Activated B cell treated with CpG ODN at 0.5 μM for 24 hours (primary cell): ENCODE results near the gene SSTR1. TPM values are rescaled to one million over a fixed set of nuclear protein-coding genes. Genes with fewer than 3 reads are reported as not detected.

Experiments used
- ATAC-seq: fragments of 200-7000 bp; cut with Tn5 transposase; one replicate; pipeline ENCODE4 v1.10.0; 2021; ENCODE audit warnings: low read depth, mild to moderate bottlenecking, moderate library complexity
- CTCF ChIA-PET: fragments of 350-600 bp; sonication (Branson Sonifier 250); formaldehyde crosslinking; loops from one replicate; lab custom pipeline; 2021; ENCODE audit warnings: antibody characterized with exemption; lab: Charles Lee
- POLR2A ChIA-PET: fragments of 350-600 bp; sonication (Branson Sonifier 250); formaldehyde crosslinking; loops from one replicate; lab custom pipeline; 2021; ENCODE audit warnings: antibody characterized with exemption; lab: Charles Lee
- DNase-seq: peaks from one replicate; pipeline ENCODE4 v3.0.0; 2022
- H3K27ac Mint-ChIP-seq: one replicate; pipeline ENCODE4 v1.8.0; 2020; ENCODE audit warnings: mixed read lengths
- H3K27me3 Mint-ChIP-seq: one replicate; pipeline ENCODE4 v1.8.0; 2021; ENCODE audit warnings: mixed read lengths
- H3K36me3 Mint-ChIP-seq: one replicate; pipeline ENCODE4 v1.8.0; 2021; ENCODE audit warnings: low read depth, mixed read lengths
- H3K4me1 Mint-ChIP-seq: one replicate; pipeline ENCODE4 v1.8.0; 2021; ENCODE audit warnings: mixed read lengths
- H3K4me3 Mint-ChIP-seq: one replicate; pipeline ENCODE4 v1.8.0; 2020; ENCODE audit warnings: mild to moderate bottlenecking, mixed read lengths
- H3K9me3 Mint-ChIP-seq: one replicate; pipeline ENCODE4 v1.8.0; 2020; ENCODE audit warnings: mixed read lengths
- intact Hi-C: fragments of 100-400 bp; cut with micrococcal nuclease; formaldehyde crosslinking; loops from one replicate; pipeline ENCODE4 v1.15.1; 2024
- total RNA-seq: library from RNA; stranded (reverse); gene quantifications from 2 replicates; pipeline ENCODE4 v1.2.3, GENCODE V29; 2022
- TF ChIP-seq, protein P1 (sequence below): fragments of 200-600 bp; IDR thresholded peaks from one replicate; pipeline ENCODE4 v1.8.0; 2022; ENCODE audit warnings: antibody characterized with exemption, mild to moderate bottlenecking

The SSTR1 gene
- total RNA-seq, 1 donor from 2014 or later: not detected

DNA sequence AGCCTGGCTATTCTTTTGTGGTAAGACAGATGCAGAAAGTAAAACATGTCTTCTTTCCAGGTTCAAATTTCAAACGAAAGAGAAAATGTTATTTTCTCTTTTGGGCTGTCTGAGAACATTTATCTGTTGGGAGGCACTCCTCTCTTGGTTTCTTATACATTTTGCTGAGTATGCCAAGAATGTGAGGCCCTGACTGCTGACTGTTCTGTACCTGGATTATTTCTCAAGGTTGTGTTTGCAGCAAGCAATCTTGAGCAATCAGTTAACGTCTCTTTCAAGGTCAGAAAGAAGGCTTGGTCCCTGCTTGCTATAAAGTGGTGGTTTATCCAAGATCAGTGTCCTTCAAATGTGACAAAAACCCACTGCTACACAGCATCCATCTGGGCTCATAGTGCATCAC lies 9.8 kb downstream of the SSTR1 start:
- Mint-ChIP-seq H3K4me3 (no peak overlapping the region), H3K4me1 (no peaks in the 10 kb centered on the region), H3K9me3 (no peaks in the 10 kb centered on the region), H3K27me3 (peaks cover 3% of the 10 kb centered on the region), H3K27ac (no peak overlapping the region), H3K36me3 (no peaks in the 10 kb centered on the region)
- intact Hi-C loops: no loop called here
- ChIA-PET CTCF (no interaction called here), POLR2A (no interaction called here)
- ATAC-seq (no peak), DNase-seq (no peak)
- TF ChIP-seq, protein P1, sequence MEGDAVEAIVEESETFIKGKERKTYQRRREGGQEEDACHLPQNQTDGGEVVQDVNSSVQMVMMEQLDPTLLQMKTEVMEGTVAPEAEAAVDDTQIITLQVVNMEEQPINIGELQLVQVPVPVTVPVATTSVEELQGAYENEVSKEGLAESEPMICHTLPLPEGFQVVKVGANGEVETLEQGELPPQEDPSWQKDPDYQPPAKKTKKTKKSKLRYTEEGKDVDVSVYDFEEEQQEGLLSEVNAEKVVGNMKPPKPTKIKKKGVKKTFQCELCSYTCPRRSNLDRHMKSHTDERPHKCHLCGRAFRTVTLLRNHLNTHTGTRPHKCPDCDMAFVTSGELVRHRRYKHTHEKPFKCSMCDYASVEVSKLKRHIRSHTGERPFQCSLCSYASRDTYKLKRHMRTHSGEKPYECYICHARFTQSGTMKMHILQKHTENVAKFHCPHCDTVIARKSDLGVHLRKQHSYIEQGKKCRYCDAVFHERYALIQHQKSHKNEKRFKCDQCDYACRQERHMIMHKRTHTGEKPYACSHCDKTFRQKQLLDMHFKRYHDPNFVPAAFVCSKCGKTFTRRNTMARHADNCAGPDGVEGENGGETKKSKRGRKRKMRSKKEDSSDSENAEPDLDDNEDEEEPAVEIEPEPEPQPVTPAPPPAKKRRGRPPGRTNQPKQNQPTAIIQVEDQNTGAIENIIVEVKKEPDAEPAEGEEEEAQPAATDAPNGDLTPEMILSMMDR: no peak

DNA sequence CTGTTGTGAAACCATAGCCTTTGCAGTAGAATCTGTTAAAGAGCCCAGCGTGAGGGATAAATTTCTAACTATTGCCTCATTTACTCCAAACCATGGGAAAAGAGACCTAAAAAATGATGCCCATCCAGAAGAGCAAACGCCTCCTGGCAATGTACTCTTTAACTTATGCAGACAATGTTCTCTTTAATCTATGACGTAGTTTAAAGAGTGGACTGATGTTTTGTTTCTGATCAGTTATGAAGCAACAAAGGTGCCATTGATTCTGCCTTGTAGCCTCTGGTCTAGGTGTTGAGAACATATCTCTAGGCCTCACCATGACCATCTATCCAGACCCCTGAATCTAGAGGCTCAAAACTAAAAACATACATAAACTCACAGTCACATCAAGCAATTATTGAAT lies 13.4 kb downstream of the SSTR1 start:
- Mint-ChIP-seq H3K27ac (no peak overlapping the region), H3K4me1 (no peaks in the 10 kb centered on the region), H3K36me3 (no peaks in the 10 kb centered on the region), H3K4me3 (no peak overlapping the region), H3K27me3 (no peaks in the 10 kb centered on the region), H3K9me3 (no peaks in the 10 kb centered on the region)
- ChIA-PET CTCF (no interaction called here), POLR2A (no interaction called here)
- intact Hi-C loops: no loop called here
- DNase-seq: no peak
- TF ChIP-seq, protein P1: no peak
- ATAC-seq: no peak

DNA sequence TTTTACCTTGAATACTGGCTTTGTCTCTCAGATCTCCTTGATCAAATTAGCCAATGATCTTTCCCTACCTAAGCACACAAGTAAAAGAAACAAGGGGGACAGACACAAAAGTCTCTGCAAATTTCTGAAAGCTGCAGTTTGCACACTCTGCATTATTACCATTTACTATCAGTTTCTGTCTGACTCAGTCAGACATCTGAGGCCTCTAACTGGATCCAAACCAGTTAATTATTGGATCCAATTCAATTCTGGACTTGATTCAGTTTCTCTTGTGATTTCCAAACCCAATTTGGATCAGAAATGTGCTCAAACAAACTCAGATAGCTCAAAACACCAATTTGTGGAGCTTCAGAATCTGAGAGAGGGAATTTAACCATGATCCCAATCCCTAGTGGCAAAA lies 16.6 kb downstream of the SSTR1 start:
- no peak overlapping the region for H3K27ac Mint-ChIP-seq
- no peaks in the 10 kb centered on the region for H3K27me3 Mint-ChIP-seq
- H3K36me3 Mint-ChIP-seq: no peaks in the 10 kb centered on the region
- no peak overlapping the region for H3K4me3 Mint-ChIP-seq
- DNase-seq (no peak), ATAC-seq (no peak)
- TF ChIP-seq, protein P1: no peak
- no peaks in the 10 kb centered on the region for H3K9me3 Mint-ChIP-seq
- intact Hi-C loops: no loop called here
- H3K4me1 Mint-ChIP-seq: no peaks in the 10 kb centered on the region
- POLR2A ChIA-PET: no interaction called here
- CTCF ChIA-PET: no interaction called here

DNA sequence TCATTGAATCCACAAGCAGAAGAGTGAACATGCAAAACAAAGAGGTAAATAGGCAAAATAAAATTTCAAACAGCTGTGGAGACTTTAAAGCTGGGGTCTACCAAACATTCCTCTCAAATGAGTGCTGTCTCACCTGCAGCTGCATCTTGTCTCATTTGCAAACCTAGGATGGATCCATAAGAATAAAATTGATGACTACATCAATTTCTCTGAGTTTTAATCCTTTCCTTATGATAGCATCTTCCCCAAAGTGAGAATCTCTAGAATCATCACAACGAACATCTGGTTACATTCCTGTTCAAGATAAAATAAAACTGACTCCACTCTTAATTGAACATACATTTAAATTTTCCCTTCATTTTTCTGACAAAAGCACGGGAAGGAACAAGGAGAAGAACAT lies 18.2 kb downstream of the SSTR1 start:
- DNase-seq (no peak), ATAC-seq (no peak)
- Mint-ChIP-seq H3K27me3 (no peaks in the 10 kb centered on the region), H3K27ac (no peak overlapping the region), H3K36me3 (no peaks in the 10 kb centered on the region), H3K4me1 (no peaks in the 10 kb centered on the region), H3K4me3 (no peak overlapping the region), H3K9me3 (no peaks in the 10 kb centered on the region)
- ChIA-PET POLR2A (no interaction called here), CTCF (no interaction called here)
- TF ChIP-seq, protein P1: no peak
- intact Hi-C loops: no loop called here

DNA sequence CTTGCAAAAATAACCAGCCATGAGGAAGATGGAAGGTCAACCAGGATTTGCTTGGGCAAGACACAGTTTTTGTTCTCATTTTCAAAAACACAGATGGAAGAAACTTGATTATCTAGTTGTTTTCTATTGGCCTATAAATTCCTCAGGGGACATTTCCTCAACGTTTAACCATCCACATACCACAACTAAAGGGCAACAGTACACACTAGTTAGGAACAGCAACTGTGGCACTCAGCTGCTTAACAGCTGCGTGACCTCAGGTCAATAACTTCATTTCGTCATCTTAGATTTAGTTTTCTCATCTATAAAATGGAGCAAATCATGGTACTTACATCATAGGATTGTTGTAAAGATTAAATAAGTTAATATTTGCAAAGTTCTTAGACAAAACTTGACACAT lies 18.7 kb downstream of the SSTR1 start:
- Mint-ChIP-seq H3K27me3 (no peaks in the 10 kb centered on the region), H3K4me3 (no peak overlapping the region), H3K4me1 (no peaks in the 10 kb centered on the region), H3K36me3 (no peaks in the 10 kb centered on the region), H3K9me3 (no peaks in the 10 kb centered on the region), H3K27ac (no peak overlapping the region)
- TF ChIP-seq, protein P1: no peak
- DNase-seq (no peak), ATAC-seq (no peak)
- intact Hi-C loops: no loop called here
- ChIA-PET CTCF (no interaction called here), POLR2A (no interaction called here)
